ENCODE results near the gene ZRANB1. TPM values are rescaled to one million over a fixed set of nuclear protein-coding genes. Genes with fewer than 3 reads are reported as not detected.
"Not testable (repeated sequence)": the region's sequence is repeated elsewhere in the genome, so short reads cannot be mapped to it uniquely, and the experiment has no call there.

Gene ZRANB1
- total RNA-seq, 4 donors from 2014 or later, result 10.7 to 18.8 (median 15.5) TPM

DNA sequence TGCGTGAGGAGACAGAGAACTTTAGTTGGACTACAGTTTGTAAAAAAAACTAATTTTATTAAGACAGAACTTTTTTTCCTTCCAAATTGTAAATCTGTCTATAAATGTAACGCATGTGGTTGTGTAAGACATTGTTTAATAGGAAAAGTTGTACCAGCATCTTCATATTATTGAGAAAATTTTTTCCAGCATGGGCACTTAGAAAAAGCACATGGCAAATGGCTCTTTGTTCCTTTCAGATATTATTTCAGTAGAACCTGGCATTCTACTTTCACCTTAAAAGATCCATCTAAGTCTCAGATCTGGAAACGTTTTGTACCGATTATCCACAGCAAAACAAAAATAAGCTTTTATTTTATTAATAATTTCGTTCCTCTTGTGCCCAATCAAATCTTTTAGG is 43.2 kb downstream of the ZRANB1 start:
- Histone ChIP-seq H3K27me3 (no peaks in the 10 kb centered on the region), H3K4me1 (no peaks in the 10 kb centered on the region), H3K27ac (no peak overlapping the region), H3K9me3 (no peaks in the 10 kb centered on the region), H3K4me3 (no peak overlapping the region), H3K36me3 (peaks cover 0 to 71% (median 0%) of the 10 kb centered on the region in 3 donors)
- TF ChIP-seq, protein P1, sequence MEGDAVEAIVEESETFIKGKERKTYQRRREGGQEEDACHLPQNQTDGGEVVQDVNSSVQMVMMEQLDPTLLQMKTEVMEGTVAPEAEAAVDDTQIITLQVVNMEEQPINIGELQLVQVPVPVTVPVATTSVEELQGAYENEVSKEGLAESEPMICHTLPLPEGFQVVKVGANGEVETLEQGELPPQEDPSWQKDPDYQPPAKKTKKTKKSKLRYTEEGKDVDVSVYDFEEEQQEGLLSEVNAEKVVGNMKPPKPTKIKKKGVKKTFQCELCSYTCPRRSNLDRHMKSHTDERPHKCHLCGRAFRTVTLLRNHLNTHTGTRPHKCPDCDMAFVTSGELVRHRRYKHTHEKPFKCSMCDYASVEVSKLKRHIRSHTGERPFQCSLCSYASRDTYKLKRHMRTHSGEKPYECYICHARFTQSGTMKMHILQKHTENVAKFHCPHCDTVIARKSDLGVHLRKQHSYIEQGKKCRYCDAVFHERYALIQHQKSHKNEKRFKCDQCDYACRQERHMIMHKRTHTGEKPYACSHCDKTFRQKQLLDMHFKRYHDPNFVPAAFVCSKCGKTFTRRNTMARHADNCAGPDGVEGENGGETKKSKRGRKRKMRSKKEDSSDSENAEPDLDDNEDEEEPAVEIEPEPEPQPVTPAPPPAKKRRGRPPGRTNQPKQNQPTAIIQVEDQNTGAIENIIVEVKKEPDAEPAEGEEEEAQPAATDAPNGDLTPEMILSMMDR (IDR thresholded peaks at IDR 0.05), result no peak
- TF ChIP-seq POLR2A (IDR thresholded peaks at IDR 0.05), result no peak
- no peak for DNase-seq

DNA sequence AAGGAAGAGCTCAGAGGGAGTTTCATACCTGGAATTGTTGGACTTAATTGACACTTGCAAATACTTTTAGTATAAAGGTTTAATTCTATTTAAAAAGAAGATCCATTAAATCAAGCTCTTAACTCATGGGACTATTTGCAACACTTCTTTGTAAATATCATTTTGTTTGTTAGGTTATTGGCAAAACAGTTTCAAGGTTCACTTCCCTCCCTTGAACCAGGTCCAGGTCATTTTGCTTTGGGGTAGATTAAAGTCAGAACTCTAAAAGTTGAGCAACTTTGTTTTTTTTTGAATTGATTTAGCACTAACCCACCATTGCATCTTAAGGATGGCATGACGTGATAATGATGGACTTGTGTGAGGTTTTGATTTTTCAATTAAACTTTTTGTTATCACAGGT is 45.9 kb downstream of the ZRANB1 start:
- H3K4me1 ChIP-seq, result no peaks in the 10 kb centered on the region
- H3K36me3 ChIP-seq, result peaks cover 0 to 81% (median 0%) of the 10 kb centered on the region in 3 donors

DNA sequence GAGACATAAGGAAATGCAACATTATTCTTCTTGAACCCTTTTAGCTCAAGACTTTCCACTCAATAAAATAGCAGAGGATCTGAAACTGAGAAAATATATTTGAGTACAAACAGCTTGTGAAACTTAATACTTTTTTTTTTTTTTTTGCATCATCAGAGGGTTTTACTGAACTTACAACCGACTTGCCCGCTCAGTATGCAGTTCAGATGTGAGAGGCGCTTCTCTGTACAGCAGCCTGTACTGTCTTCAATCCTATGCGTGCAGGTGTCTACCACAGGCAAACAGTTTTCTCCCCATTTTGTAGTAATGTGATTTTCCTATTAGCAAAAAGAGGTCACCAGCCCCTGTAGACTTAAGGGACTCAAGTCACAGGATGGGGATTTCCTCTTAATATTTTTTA is 46.8 kb downstream of the ZRANB1 start:
- not testable (repeated sequence) for H3K4me1 ChIP-seq, H3K4me3 ChIP-seq, H3K27me3 ChIP-seq, H3K27ac ChIP-seq, H3K9me3 ChIP-seq, DNase-seq
- peaks cover 0 to 81% (median 0%) of the 10 kb centered on the region in 3 donors for H3K36me3 ChIP-seq

More for the DNA sequence above, 45.9 kb downstream of the ZRANB1 start:
- DNase-seq, result no peak
- TF ChIP-seq, protein P1 (IDR thresholded peaks at IDR 0.05), result no peak
- no peak for TF ChIP-seq POLR2A (IDR thresholded peaks at IDR 0.05)
- no peak overlapping the region for H3K27ac ChIP-seq
- H3K4me3 ChIP-seq, result no peak overlapping the region
- H3K27me3 ChIP-seq, result no peaks in the 10 kb centered on the region
- H3K9me3 ChIP-seq, result no peaks in the 10 kb centered on the region

DNA sequence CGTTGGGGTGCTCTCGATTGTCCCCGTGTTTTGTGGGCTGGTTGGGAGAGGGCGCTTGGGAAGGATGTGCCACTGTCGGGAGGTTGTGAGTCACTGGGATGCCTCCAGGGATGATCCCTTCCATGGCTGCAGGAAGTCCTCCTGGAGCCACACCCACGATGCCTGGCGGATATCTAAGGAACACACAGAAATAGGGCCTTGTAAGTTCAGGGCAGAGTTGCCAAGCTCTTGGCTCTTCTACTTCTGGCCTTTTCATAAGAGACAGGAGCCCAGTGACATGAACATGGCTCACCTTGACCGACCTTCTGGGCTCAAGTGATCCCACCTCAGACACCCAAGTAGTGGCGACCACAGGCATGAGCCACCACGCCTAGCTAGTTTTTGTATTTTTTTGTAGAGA is 47.6 kb downstream of the ZRANB1 start:
- DNase-seq, result peak in 1 of 3 donors; percentile 46
- TF ChIP-seq POLR2A (IDR thresholded peaks at IDR 0.05), result no peak
- TF ChIP-seq, protein P1 (IDR thresholded peaks at IDR 0.05), result no peak
- Histone ChIP-seq H3K9me3 (no peaks in the 10 kb centered on the region), H3K36me3 (peaks cover 0 to 82% (median 0%) of the 10 kb centered on the region in 3 donors), H3K4me1 (no peaks in the 10 kb centered on the region), H3K27me3 (no peaks in the 10 kb centered on the region), H3K27ac (no peak overlapping the region), H3K4me3 (no peak overlapping the region)

DNA sequence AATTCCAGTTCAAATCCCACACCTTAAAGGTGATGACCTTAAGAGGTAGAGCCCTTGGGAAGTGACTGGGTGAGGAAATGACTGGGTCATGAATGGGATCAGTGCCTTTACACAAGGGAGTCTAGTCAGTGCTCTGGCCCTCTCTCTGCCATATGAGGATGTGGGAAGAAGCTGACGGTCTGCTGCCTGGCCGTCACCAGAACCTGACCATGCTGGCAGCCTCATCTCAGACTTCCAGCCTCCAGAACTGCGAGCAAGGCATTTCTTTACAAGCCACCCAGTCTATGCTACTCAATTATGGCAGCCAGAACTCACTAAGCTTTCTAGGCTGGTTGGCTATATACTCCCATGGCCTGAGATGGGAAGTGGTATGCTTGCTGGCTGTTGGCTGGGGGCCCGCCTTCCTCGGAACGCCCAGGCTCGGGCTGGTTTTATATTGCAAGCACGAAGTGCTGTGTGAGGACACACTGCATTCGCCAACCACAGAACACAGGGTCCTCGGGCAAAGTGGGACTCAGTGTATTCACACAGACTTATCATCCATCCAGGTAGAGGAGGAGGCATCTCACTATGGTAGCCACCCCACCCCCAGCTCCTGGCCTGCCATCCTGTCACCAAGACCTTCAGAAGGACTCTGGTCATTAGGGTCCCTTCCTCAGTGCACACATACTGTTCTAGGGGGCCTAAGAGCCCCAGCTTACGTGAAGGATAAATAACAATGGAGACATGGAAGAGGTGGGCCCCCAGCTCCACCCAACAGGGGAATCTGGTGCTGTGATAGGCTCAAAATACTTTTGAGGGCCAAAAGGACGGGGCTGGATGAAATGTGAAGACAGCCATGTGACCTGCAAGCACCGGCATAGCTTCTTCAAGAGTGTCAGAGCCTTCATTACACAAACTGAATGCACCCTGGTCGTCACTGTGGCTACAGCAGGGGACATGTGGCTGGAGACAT is 49.0 kb downstream of the ZRANB1 start:
- TF ChIP-seq, protein P1 (IDR thresholded peaks at IDR 0.05), result no peak
- no peak for TF ChIP-seq POLR2A (IDR thresholded peaks at IDR 0.05)
- Histone ChIP-seq H3K4me1 (no peaks in the 10 kb centered on the region), H3K4me3 (no peak overlapping the region), H3K36me3 (peaks cover 0 to 81% (median 0%) of the 10 kb centered on the region in 3 donors), H3K9me3 (no peaks in the 10 kb centered on the region), H3K27me3 (no peaks in the 10 kb centered on the region), H3K27ac (no peak overlapping the region)
- no peak for DNase-seq

DNA sequence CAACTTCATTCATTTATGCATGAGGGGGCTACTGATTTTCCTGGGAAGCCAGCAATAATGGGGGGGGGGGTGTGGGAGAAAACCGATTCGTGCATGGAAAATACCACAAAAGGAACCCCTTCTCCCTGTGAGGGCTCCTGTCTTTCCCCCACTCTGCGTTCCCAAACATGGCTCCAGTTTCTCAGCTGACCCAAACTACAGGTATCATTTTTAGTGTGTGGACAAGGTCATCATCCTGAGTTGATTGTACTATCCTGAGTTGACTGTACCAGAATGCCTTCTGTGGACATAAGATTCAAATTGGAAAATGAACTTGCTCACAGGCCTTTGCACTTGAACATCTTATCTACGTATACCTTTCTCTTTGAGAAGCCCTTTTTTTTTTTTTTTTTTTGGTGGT is 49.9 kb downstream of the ZRANB1 start:
- H3K36me3 ChIP-seq, result peaks cover 0 to 83% (median 0%) of the 10 kb centered on the region in 3 donors
- no peak for DNase-seq

More for the DNA sequence above, 49.9 kb downstream of the ZRANB1 start:
- Histone ChIP-seq H3K4me1 (no peaks in the 10 kb centered on the region), H3K4me3 (no peak overlapping the region), H3K27ac (no peak overlapping the region), H3K27me3 (no peaks in the 10 kb centered on the region), H3K9me3 (no peaks in the 10 kb centered on the region)
- TF ChIP-seq POLR2A (IDR thresholded peaks at IDR 0.05), result no peak
- TF ChIP-seq, protein P1 (IDR thresholded peaks at IDR 0.05), result no peak
